EH (cell line): Measurements from ENCODE around the gene TPM2.
A peak's percentile ranks its signal among the peaks of the same experiment; 100 is the strongest.
"Not testable (repeated sequence)": the region's sequence is repeated elsewhere in the genome, so short reads cannot be mapped to it uniquely, and the experiment has no call there.

Experiments used
- DNase-seq: peaks from one replicate; pipeline ENCODE4 v3.0.0-alpha.2; 2015; ENCODE audit warnings: low read depth

The TPM2 gene

GRCh38 chr9:35656348-35656747, 33.4 kb downstream of the TPM2 start:
- DNase-seq, result no peak

- DNase-seq, result no peak
Measured at GRCh38 chr9:35653611-35654010, 36.1 kb downstream of the TPM2 start.

GRCh38 chr9:35652829-35653209, 36.9 kb downstream of the TPM2 start:
- DNase-seq, result no peak

- peak; percentile 55 for DNase-seq
Measured at GRCh38 chr9:35651956-35652828, 37.5 kb downstream of the TPM2 start.

- DNase-seq, result no peak
Measured at GRCh38 chr9:35650341-35651158, 39.2 kb downstream of the TPM2 start, which contains the start of gene SIT1. SIT1 (minus strand) TSS chr9:35650931; CDS start chr9:35650853, 78 bp downstream.

GRCh38 chr9:35649431-35650340, 40.0 kb downstream of the TPM2 start:
- DNase-seq, result no peak

- DNase-seq, result peak; percentile 87
Measured at GRCh38 chr9:35646533-35647265, 43.0 kb downstream of the TPM2 start.

- no peak for DNase-seq
Measured at GRCh38 chr9:35646153-35646532, 43.6 kb downstream of the TPM2 start.

GRCh38 chr9:35645736-35646135, 44.0 kb downstream of the TPM2 start:
- DNase-seq, result not testable (repeated sequence)

- no peak for DNase-seq
Measured at GRCh38 chr9:35643046-35643445, 46.7 kb downstream of the TPM2 start.

GRCh38 chr9:35641478-35641877, 48.2 kb downstream of the TPM2 start:
- not testable (repeated sequence) for DNase-seq

- not testable (repeated sequence) for DNase-seq
Measured at GRCh38 chr9:35640431-35640830, 49.3 kb downstream of the TPM2 start.

GRCh38 chr9:35639631-35640030, 50.1 kb downstream of the TPM2 start:
- DNase-seq, result no peak

GRCh38 chr9:35639225-35639624, 50.5 kb downstream of the TPM2 start:
- peak; percentile 40 for DNase-seq

GRCh38 chr9:35638751-35639150, 51.0 kb downstream of the TPM2 start:
- not testable (repeated sequence) for DNase-seq

GRCh38 chr9:35637427-35637955, 52.2 kb downstream of the TPM2 start:
- peak; percentile 46 for DNase-seq

- DNase-seq, result not testable (repeated sequence)
Measured at GRCh38 chr9:35636877-35637246, 52.9 kb downstream of the TPM2 start.

GRCh38 chr9:35636135-35636876, 53.4 kb downstream of the TPM2 start:
- no peak for DNase-seq

- DNase-seq, result no peak
Measured at GRCh38 chr9:35635730-35636129, 54.0 kb downstream of the TPM2 start.
